ENCODE data around the gene LTB4R.

DNA sequence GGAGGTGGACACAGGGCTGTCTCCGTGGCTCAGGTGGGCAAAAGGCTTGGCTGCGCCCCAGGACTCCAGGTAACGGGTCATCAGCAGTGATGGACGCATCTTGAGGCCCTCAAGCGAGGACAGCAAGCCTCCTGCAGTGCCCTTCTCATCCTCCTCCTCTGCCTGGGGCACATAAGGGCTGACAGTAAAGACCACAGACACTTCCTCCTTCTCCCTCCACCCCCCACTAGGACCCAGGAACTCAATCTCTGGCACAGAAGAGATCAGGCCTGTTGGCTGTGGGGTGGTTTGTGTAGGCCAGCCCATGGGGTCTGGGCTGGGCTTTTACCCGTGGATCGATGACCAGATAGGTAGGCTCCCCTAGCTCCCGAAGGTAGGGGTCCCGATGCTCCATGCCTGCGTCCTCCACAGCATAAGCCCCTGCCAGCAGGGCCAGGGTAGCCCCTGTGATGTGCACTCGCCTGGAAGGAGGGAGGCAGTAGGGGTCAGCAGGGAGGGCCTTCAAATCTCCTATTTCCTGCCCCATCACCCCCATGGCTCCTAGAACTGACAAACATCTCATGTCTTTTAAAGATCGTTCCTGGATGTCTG is 17.9 kb downstream of the LTB4R start:
- TF ChIP-seq MYC (IDR thresholded peaks at IDR 0.05; ENCODE audit: low read depth, low read length) (no peak), MYC (CRISPR knock-in tag; IDR thresholded peaks at IDR 0.05; ENCODE audit: borderline replicate concordance, low read depth) (no peak), CBX1 (IDR thresholded peaks at IDR 0.05; ENCODE audit: low read depth) (no peak), ZNF830 (CRISPR knock-in tag; IDR thresholded peaks at IDR 0.05) (no peak)

Data from K562 (cell line).